H1 (cell line): ENCODE data around the gene SLC66A3. TPM values are rescaled to one million over a fixed set of nuclear protein-coding genes. Genes with fewer than 3 reads are reported as not detected.

Experiments
- CTCF ChIA-PET: fragments of 300-600 bp; sonication (Branson Sonifier 250); formaldehyde crosslinking; loops from one replicate; lab custom pipeline; 2021; ENCODE audit not compliant: partially characterized antibody; lab: Charles Lee
- POLR2A ChIA-PET: fragments of 300-600 bp; sonication (Branson Sonifier 250); formaldehyde crosslinking; loops from one replicate; lab custom pipeline; 2021; ENCODE audit warnings: inconsistent platforms; ENCODE audit not compliant: partially characterized antibody; lab: Charles Lee
- DNase-seq, 2 experiments: peaks; one replicate each; pipeline versions ENCODE4 v3.0.0 to v3.0.0-alpha.2; 2010 to 2022; ENCODE audit warnings: low spot score in 2 of 2, low read depth in 1 of 2, mixed read lengths in 1 of 2
- FAIRE-seq: peaks from 2 replicates; lab custom pipeline; 2011; peaks lifted over from hg19 to GRCh38; lab: Jason Lieb, UNC
- H2AFZ ChIP-seq: 2 replicates; pipeline ENCODE4 v1.8.1; 2012; ENCODE audit warnings: low read length, inconsistent platforms
- H2AK5ac ChIP-seq: 2 replicates; pipeline ENCODE4 v1.6.1; 2013; ENCODE audit warnings: low read depth, low read length
- H2BK120ac ChIP-seq: replicated peaks from 2 replicates; pipeline ENCODE3; 2013; ENCODE audit warnings: low read depth, low read length, inconsistent platforms
- H2BK12ac ChIP-seq: 2 replicates; pipeline ENCODE4 v1.6.1; 2013; ENCODE audit warnings: low read depth, low read length
- H2BK15ac ChIP-seq: 2 replicates; pipeline ENCODE4 v1.6.1; 2013; ENCODE audit warnings: low read length
- H2BK20ac ChIP-seq: 2 replicates; pipeline ENCODE4 v1.6.1; 2013; ENCODE audit warnings: low read length
- H2BK5ac ChIP-seq: 2 replicates; pipeline ENCODE4 v1.6.1; 2013; ENCODE audit warnings: low read depth, low read length
- H3K14ac ChIP-seq: 2 replicates; pipeline ENCODE4 v1.6.1; 2013; ENCODE audit warnings: inconsistent platforms; ENCODE audit not compliant: insufficient read length
- H3K18ac ChIP-seq: 2 replicates; pipeline ENCODE4 v1.6.1; 2013; ENCODE audit warnings: low read length; ENCODE audit errors: extremely low read depth
- H3K23ac ChIP-seq: 2 replicates; pipeline ENCODE4 v1.6.1; 2013; ENCODE audit warnings: inconsistent platforms; ENCODE audit not compliant: insufficient read length
- H3K23me2 ChIP-seq: 2 replicates; pipeline ENCODE4 v1.6.1; 2013; ENCODE audit warnings: low read depth, low read length
- H3K27ac ChIP-seq: 2 replicates; pipeline ENCODE4 v1.6.1; 2011; ENCODE audit warnings: low read depth, low read length, inconsistent platforms
- H3K27me3 ChIP-seq, 4 experiments: replicated peaks in 1 of 4; 1 replicate in 1 of 4; 2 replicates in 3 of 4; pipeline versions ENCODE4 v1.6.1 to v1.8.1; 2011 to 2013; ENCODE audit warnings: low read length in 3 of 4, mild to moderate bottlenecking in 3 of 4, inconsistent platforms in 2 of 4, mixed read lengths in 2 of 4, moderate library complexity in 1 of 4; ENCODE audit not compliant: control insufficient read depth in 3 of 4, insufficient read depth in 3 of 4; ENCODE audit errors: extremely low read depth in 1 of 4
- H3K36me3 ChIP-seq, 4 experiments: 2 replicates each; pipeline versions ENCODE4 v1.6.1 to v1.8.1; 2011 to 2013; ENCODE audit warnings: mild to moderate bottlenecking in 4 of 4, low read length in 3 of 4, moderate library complexity in 2 of 4, control low read depth in 1 of 4, inconsistent platforms in 1 of 4; ENCODE audit not compliant: insufficient read depth in 4 of 4, control insufficient read depth in 2 of 4
- H3K4ac ChIP-seq: replicated peaks from 2 replicates; pipeline ENCODE3; 2013; ENCODE audit warnings: low read length, low read depth, mixed read lengths, inconsistent platforms; ENCODE audit not compliant: insufficient read length
- H3K4me1 ChIP-seq, 4 experiments: replicated peaks in 1 of 4; 1 replicate in 1 of 4; 2 replicates in 3 of 4; pipeline versions ENCODE4 v1.6.1 to v1.8.1; 2011 to 2013; ENCODE audit warnings: low read length in 3 of 4, inconsistent platforms in 2 of 4, mixed read lengths in 1 of 4; ENCODE audit not compliant: insufficient read depth in 4 of 4, control insufficient read depth in 3 of 4
- H3K4me2 ChIP-seq, 2 experiments: 2 replicates each; pipeline versions ENCODE4 v1.6.1 to v1.8.1; 2011 to 2013; ENCODE audit warnings: low read depth in 2 of 2, low read length in 2 of 2, control low read depth in 1 of 2, inconsistent platforms in 1 of 2, mild to moderate bottlenecking in 1 of 2; ENCODE audit not compliant: insufficient read depth in 1 of 2
- H3K4me3 ChIP-seq, 4 experiments: fragments of 200-600, 300-600 bp in 1 of 4; sonication (generic), shearing (Covaris generic), sonication (Bioruptor Twin) in 1 of 4; 2 replicates each; pipeline versions ENCODE4 v1.5.1 to v1.8.1; 2011 to 2016; ENCODE audit warnings: low read length in 4 of 4, low read depth in 3 of 4, control low read depth in 2 of 4, inconsistent platforms in 2 of 4, mild to moderate bottlenecking in 2 of 4, mixed read lengths in 1 of 4, moderate library complexity in 1 of 4; ENCODE audit not compliant: insufficient read depth in 2 of 4; ENCODE audit errors: extremely low read depth in 1 of 4
- H3K56ac ChIP-seq: replicated peaks from 2 replicates; pipeline ENCODE3; 2013; ENCODE audit warnings: low read depth, mild to moderate bottlenecking, mixed read lengths, low read length, inconsistent platforms; ENCODE audit not compliant: insufficient read length
- H3K79me1 ChIP-seq: 2 replicates; pipeline ENCODE4 v1.6.1; 2013; ENCODE audit warnings: low read depth, low read length, control low read depth
- H3K79me2 ChIP-seq, 2 experiments: 2 replicates each; pipeline versions ENCODE4 v1.6.1 to v1.8.1; 2012 to 2013; ENCODE audit warnings: low read length in 2 of 2, mild to moderate bottlenecking in 2 of 2, inconsistent platforms in 1 of 2; ENCODE audit not compliant: insufficient read depth in 2 of 2, control insufficient read depth in 1 of 2
- H3K9ac ChIP-seq, 4 experiments: replicated peaks in 1 of 4; 1 replicate in 1 of 4; 2 replicates in 3 of 4; pipeline versions ENCODE4 v1.6.1 to v1.8.1; 2011 to 2013; ENCODE audit warnings: low read depth in 3 of 4, low read length in 3 of 4, control low read depth in 2 of 4, mild to moderate bottlenecking in 2 of 4, moderate library complexity in 2 of 4, inconsistent platforms in 1 of 4; ENCODE audit errors: extremely low read depth in 1 of 4
- H3K9me3 ChIP-seq, 2 experiments: 2 replicates each; pipeline versions ENCODE4 v1.6.1 to v1.8.1; 2012 to 2013; ENCODE audit warnings: mild to moderate bottlenecking in 2 of 2, moderate library complexity in 2 of 2, control low read depth in 1 of 2, inconsistent platforms in 1 of 2, low read depth in 1 of 2, low read length in 1 of 2, mixed read lengths in 1 of 2; ENCODE audit not compliant: insufficient read depth in 2 of 2
- H4K20me1 ChIP-seq, 2 experiments: replicated peaks in 1 of 2; 2 replicates each; pipeline versions ENCODE3 to v1.8.1; 2011 to 2013; ENCODE audit warnings: inconsistent platforms in 2 of 2, low read length in 2 of 2, mild to moderate bottlenecking in 1 of 2; ENCODE audit not compliant: insufficient read depth in 2 of 2, control insufficient read depth in 1 of 2
- H4K5ac ChIP-seq: 2 replicates; pipeline ENCODE4 v1.6.1; 2013; ENCODE audit warnings: low read length, low read depth, mixed read lengths, inconsistent platforms; ENCODE audit not compliant: insufficient read length
- H4K8ac ChIP-seq: 2 replicates; pipeline ENCODE4 v1.8.0; 2013; ENCODE audit warnings: mild to moderate bottlenecking, moderate library complexity, low read length, inconsistent platforms; ENCODE audit not compliant: insufficient read depth; ENCODE audit errors: extremely low read depth
- H4K91ac ChIP-seq: replicated peaks from 2 replicates; pipeline ENCODE3; 2013; ENCODE audit warnings: low read length, mixed read lengths, inconsistent platforms; ENCODE audit not compliant: insufficient read length
- BACH1 ChIP-seq: IDR thresholded peaks from 2 replicates; pipeline ENCODE4 v1.6.1; 2012; ENCODE audit warnings: low read length, improper control_type of control experiment
- BRCA1 ChIP-seq: IDR thresholded peaks from 2 replicates; pipeline ENCODE4 v1.6.1; 2012; ENCODE audit warnings: low read depth, low read length, improper control_type of control experiment
- CEBPB ChIP-seq: IDR thresholded peaks from 2 replicates; pipeline ENCODE4 v1.6.1; 2012; ENCODE audit warnings: low read depth, low read length
- CTCF ChIP-seq, 3 experiments: IDR thresholded peaks; 1 replicate in 2 of 3; 2 replicates in 1 of 3; pipeline versions ENCODE4 v1.5.1 to v1.6.1; 2011; ENCODE audit warnings: low read length in 3 of 3, mild to moderate bottlenecking in 3 of 3, inconsistent platforms in 2 of 3, low read depth in 1 of 3, moderate library complexity in 1 of 3; ENCODE audit not compliant: insufficient read depth in 1 of 3; ENCODE audit errors: control extremely low read depth in 1 of 3
- HDAC2 ChIP-seq, 2 experiments: fragments of 300-600 bp in 1 of 2; sonication (generic) in 1 of 2; IDR thresholded peaks; 2 replicates each; pipeline ENCODE4 v1.6.1; 2011 to 2012; ENCODE audit warnings: low read depth in 2 of 2, low read length in 2 of 2, mild to moderate bottlenecking in 2 of 2, moderate library complexity in 2 of 2, borderline replicate concordance in 1 of 2, inconsistent platforms in 1 of 2
- SAP30 ChIP-seq: fragments of 300-600 bp; sonication (generic); IDR thresholded peaks from 2 replicates; pipeline ENCODE4 v1.7.1; 2012; ENCODE audit warnings: low read length, moderate library complexity, mild to moderate bottlenecking, inconsistent platforms; ENCODE audit not compliant: insufficient read depth, insufficient replicate concordance
- SIN3A ChIP-seq, 2 experiments: IDR thresholded peaks in 1 of 2; conservative IDR thresholded peaks in 1 of 2; 2 replicates each; pipeline ENCODE4 v1.6.1; 2011 to 2012; ENCODE audit warnings: low read length in 2 of 2, improper control_type of control experiment in 1 of 2, low read depth in 1 of 2, mild to moderate bottlenecking in 1 of 2
- SIRT6 ChIP-seq: IDR thresholded peaks from one replicate; pipeline ENCODE4 v1.7.1; 2012; ENCODE audit warnings: low read length, inconsistent platforms
- SP1 ChIP-seq: IDR thresholded peaks from 2 replicates; pipeline ENCODE4 v1.6.1; 2011; ENCODE audit warnings: low read depth, low read length
- TCF12 ChIP-seq: IDR thresholded peaks from 2 replicates; pipeline ENCODE4 v1.6.1; 2011; ENCODE audit warnings: low read depth, mild to moderate bottlenecking, low read length
- WGBS, 2 experiments: shearing (Covaris generic) in 1 of 2; methylation state at CpG; one replicate each; pipeline versions ENCODE4 v1.1.6 to v1.1.7; 2013 to 2015; ENCODE audit warnings: low lambda C conversion rate in 2 of 2, mixed read lengths in 2 of 2, inconsistent platforms in 1 of 2, low coverage in 1 of 2, missing lambda C conversion rate in 1 of 2; ENCODE audit not compliant: insufficient replicate concordance in 2 of 2, insufficient coverage in 1 of 2, insufficient read length in 1 of 2; ENCODE audit errors: extremely low coverage in 1 of 2, missing lambda C conversion rate in 1 of 2; 5-methylcytosine and 5-hydroxymethylcytosine counted together
- polyA plus RNA-seq, 7 experiments: library from polyadenylated mRNA; depleted of rRNA in 3 of 7; stranded (reverse) in 5 of 7; unstranded in 2 of 7; fragments of >200 nt in 5 of 7; fragments of 200-250 nt in 2 of 7; gene quantifications; 1 replicate in 5 of 7; 2 replicates in 1 of 7; 4 replicates in 1 of 7; pipeline versions ENCODE4 v1.2.1 to v1.2.3, GENCODE V29; 2011 to 2013; ENCODE audit warnings: missing spikeins in 2 of 7, mixed read lengths in 2 of 7
- total RNA-seq: library from RNA; stranded (reverse); fragmentation: NEBNext Ultra II Directional; extraction: Animal tissue kit (Norgen Biotek cat#: 25700); gene quantifications from 2 replicates; pipeline ENCODE4 v1.2.1, GENCODE V29; 2021

SLC66A3 gene
- total and polyA plus RNA-seq, 2 of the 8 experiments (the other 6 are each of a cell fraction or from before 2014, with no cell fraction given) = 8.7 to 27.8 TPM

- Histone ChIP-seq H3K14ac (no peak overlapping the region), H2AK5ac (no peak overlapping the region), H3K18ac (no peak overlapping the region), H4K8ac (no peak overlapping the region), H3K9ac (no peak overlapping the region), H4K20me1 (no peaks in the 10 kb centered on the region), H3K9me3 (no peaks in the 10 kb centered on the region), H2BK15ac (no peak overlapping the region), H3K79me1 (no peaks in the 10 kb centered on the region), H4K91ac (no peak overlapping the region), H2BK5ac (no peak overlapping the region), H2AFZ (no peak overlapping the region), H2BK12ac (no peak overlapping the region), H3K4me3 (no peak overlapping the region), H3K27ac (no peak overlapping the region), H2BK20ac (no peak overlapping the region), H3K4me1 (peaks cover 0 to 2% (median 0%) of the 10 kb centered on the region in 4 experiments; a peak in 1 of 7 replicates), H3K4me2 (no peak overlapping the region), H3K4ac (no peak overlapping the region), H3K56ac (no peak overlapping the region), H3K23me2 (no peaks in the 10 kb centered on the region; the same call in 1 of the 2 replicates), H3K79me2 (no peaks in the 10 kb centered on the region), H3K23ac (no peak overlapping the region), H2BK120ac (no peak overlapping the region), H3K27me3 (peaks cover 0 to 8% (median 3%) of the 10 kb centered on the region in 4 experiments; a peak in 3 of 7 replicates), H3K36me3 (no peaks in the 10 kb centered on the region), H4K5ac (no peak overlapping the region)
- no peak for DNase-seq
- FAIRE-seq = no peak
- ChIA-PET POLR2A (no interaction called here), CTCF (interaction anchor here (11.4 kb wide), 1 partner anchor 28 kb away, joined by 111 read pairs; a partner anchor contains a TSS)
- WGBS, 2 experiments = 89% methylated on average over 13 of the region's 13 CpGs; no CpG with 5 or more reads in 1 of the 2 experiments
- TF ChIP-seq BACH1 (no peak), SAP30 (no peak), CEBPB (no peak), CTCF (IDR thresholded peaks at IDR 0.05; ENCODE audit: control extremely low read depth in 1 of 3, insufficient read depth in 1 of 3, low read depth in 1 of 3, low read length in 3 of 3) (no peak), SIN3A (conservative IDR thresholded peaks at IDR 0.05 in 1 of 2, IDR thresholded peaks at IDR 0.05 in 1 of 2; ENCODE audit: low read depth in 1 of 2, low read length in 2 of 2) (no peak), BRCA1 (no peak), SIRT6 (no peak), HDAC2 (IDR thresholded peaks at IDR 0.05; ENCODE audit: borderline replicate concordance in 1 of 2, low read depth in 2 of 2, low read length in 2 of 2) (no peak), SP1 (no peak), TCF12 (no peak)
These were observed 5.0 kb downstream of the SLC66A3 start for GRCh38 chr2:11160256-11160655.
